ENCODE data around the gene CYP46A1. TPM values are rescaled to one million over a fixed set of nuclear protein-coding genes. Genes with fewer than 3 reads are reported as not detected.

Gene CYP46A1
- polyA plus RNA-seq, 1 donor: 1.5 TPM

- peaks cover 11% of the 10 kb centered on the region for H3K9me3 ChIP-seq (ENCODE audit: control insufficient read depth, low read depth, low read length)
- peaks cover 10% of the 10 kb centered on the region for H3K4me1 ChIP-seq (ENCODE audit: control insufficient read depth, insufficient read depth, low read length)
- no peak overlapping the region for H3K4me3 ChIP-seq (ENCODE audit: low read length)
- DNase-seq: no peak
- no peak overlapping the region for H3K27ac ChIP-seq (ENCODE audit: low read length)
- H3K36me3 ChIP-seq (ENCODE audit: control insufficient read depth, insufficient read depth, low read length): no peaks in the 10 kb centered on the region
- H3K27me3 ChIP-seq (ENCODE audit: control insufficient read depth, insufficient read depth, low read length): peaks cover 19% of the 10 kb centered on the region
- WGBS (ENCODE audit: insufficient coverage, low lambda C conversion rate): no CpG with 5 or more reads among the region's 12 CpGs
These were observed 2.8 kb upstream of the CYP46A1 start for GRCh38 chr14:99681101-99681831.

- no peaks in the 10 kb centered on the region for H3K36me3 ChIP-seq (ENCODE audit: control insufficient read depth, insufficient read depth, low read length)
- no CpG with 5 or more reads among the region's 11 CpGs for WGBS (ENCODE audit: insufficient coverage, low lambda C conversion rate)
- H3K4me1 ChIP-seq (ENCODE audit: control insufficient read depth, insufficient read depth, low read length): peaks cover 10% of the 10 kb centered on the region
- peaks cover 15% of the 10 kb centered on the region for H3K27me3 ChIP-seq (ENCODE audit: control insufficient read depth, insufficient read depth, low read length)
- no peak overlapping the region for H3K4me3 ChIP-seq (ENCODE audit: low read length)
- DNase-seq: no peak
- peaks cover 11% of the 10 kb centered on the region for H3K9me3 ChIP-seq (ENCODE audit: control insufficient read depth, low read depth, low read length)
- H3K27ac ChIP-seq (ENCODE audit: low read length): no peak overlapping the region
These were observed 2.3 kb upstream of the CYP46A1 start for GRCh38 chr14:99681832-99682148.

- Histone ChIP-seq H3K36me3 (ENCODE audit: control insufficient read depth, insufficient read depth, low read length) (no peaks in the 10 kb centered on the region), H3K4me1 (ENCODE audit: control insufficient read depth, insufficient read depth, low read length) (peaks cover 10% of the 10 kb centered on the region), H3K9me3 (ENCODE audit: control insufficient read depth, low read depth, low read length) (peaks cover 1% of the 10 kb centered on the region), H3K4me3 (ENCODE audit: low read length) (peak overlapping the region; percentile 91), H3K27ac (ENCODE audit: low read length) (peak overlapping the region; percentile 81), H3K27me3 (ENCODE audit: control insufficient read depth, insufficient read depth, low read length) (peaks cover 22% of the 10 kb centered on the region)
- no CpG with 5 or more reads among the region's 42 CpGs for WGBS (ENCODE audit: insufficient coverage, low lambda C conversion rate)
- DNase-seq: peak; percentile 72 to 73
These were observed 1.1 kb upstream of the CYP46A1 start for GRCh38 chr14:99682809-99683618.

- Histone ChIP-seq H3K4me3 (ENCODE audit: low read length) (peak overlapping the region; percentile 3), H3K27ac (ENCODE audit: low read length) (no peak overlapping the region), H3K9me3 (ENCODE audit: control insufficient read depth, low read depth, low read length) (no peaks in the 10 kb centered on the region), H3K36me3 (ENCODE audit: control insufficient read depth, insufficient read depth, low read length) (no peaks in the 10 kb centered on the region), H3K4me1 (ENCODE audit: control insufficient read depth, insufficient read depth, low read length) (peaks cover 10% of the 10 kb centered on the region), H3K27me3 (ENCODE audit: control insufficient read depth, insufficient read depth, low read length) (peaks cover 29% of the 10 kb centered on the region)
- no CpG with 5 or more reads among the region's 45 CpGs for WGBS (ENCODE audit: insufficient coverage, low lambda C conversion rate)
- DNase-seq: no peak
These were observed 374 bp downstream of the CYP46A1 start for GRCh38 chr14:99684410-99684934.

GRCh38 chr14:99685151-99685591, 1.1 kb downstream of the CYP46A1 start:
- Histone ChIP-seq H3K27ac (ENCODE audit: low read length) (no peak overlapping the region), H3K9me3 (ENCODE audit: control insufficient read depth, low read depth, low read length) (no peaks in the 10 kb centered on the region), H3K4me1 (ENCODE audit: control insufficient read depth, insufficient read depth, low read length) (peaks cover 10% of the 10 kb centered on the region), H3K27me3 (ENCODE audit: control insufficient read depth, insufficient read depth, low read length) (peaks cover 35% of the 10 kb centered on the region), H3K4me3 (ENCODE audit: low read length) (no peak overlapping the region), H3K36me3 (ENCODE audit: control insufficient read depth, insufficient read depth, low read length) (no peaks in the 10 kb centered on the region)
- DNase-seq: no peak
- WGBS (ENCODE audit: insufficient coverage, low lambda C conversion rate): no CpG with 5 or more reads among the region's 11 CpGs

- no CpG with 5 or more reads among the region's 1 CpG for WGBS (ENCODE audit: insufficient coverage, low lambda C conversion rate)
- no peak overlapping the region for H3K27ac ChIP-seq (ENCODE audit: low read length)
- H3K4me3 ChIP-seq (ENCODE audit: low read length): no peak overlapping the region
- no peak for DNase-seq
- H3K27me3 ChIP-seq (ENCODE audit: control insufficient read depth, insufficient read depth, low read length): peaks cover 37% of the 10 kb centered on the region
- H3K36me3 ChIP-seq (ENCODE audit: control insufficient read depth, insufficient read depth, low read length): no peaks in the 10 kb centered on the region
- H3K4me1 ChIP-seq (ENCODE audit: control insufficient read depth, insufficient read depth, low read length): peaks cover 10% of the 10 kb centered on the region
- H3K9me3 ChIP-seq (ENCODE audit: control insufficient read depth, low read depth, low read length): no peaks in the 10 kb centered on the region
These were observed 1.5 kb downstream of the CYP46A1 start for GRCh38 chr14:99685596-99685995.

- Histone ChIP-seq H3K27ac (ENCODE audit: low read length) (no peak overlapping the region), H3K27me3 (ENCODE audit: control insufficient read depth, insufficient read depth, low read length) (peaks cover 34% of the 10 kb centered on the region), H3K4me1 (ENCODE audit: control insufficient read depth, insufficient read depth, low read length) (peaks cover 10% of the 10 kb centered on the region), H3K4me3 (ENCODE audit: low read length) (no peak overlapping the region), H3K36me3 (ENCODE audit: control insufficient read depth, insufficient read depth, low read length) (no peaks in the 10 kb centered on the region), H3K9me3 (ENCODE audit: control insufficient read depth, low read depth, low read length) (no peaks in the 10 kb centered on the region)
- no peak for DNase-seq
- 80% methylated on average over 1 of the region's 8 CpGs for WGBS (ENCODE audit: insufficient coverage, low lambda C conversion rate)
These were observed 2.6 kb downstream of the CYP46A1 start for GRCh38 chr14:99686557-99687283.

- Histone ChIP-seq H3K9me3 (ENCODE audit: control insufficient read depth, low read depth, low read length) (no peaks in the 10 kb centered on the region), H3K4me1 (ENCODE audit: control insufficient read depth, insufficient read depth, low read length) (peaks cover 10% of the 10 kb centered on the region), H3K4me3 (ENCODE audit: low read length) (no peak overlapping the region), H3K27me3 (ENCODE audit: control insufficient read depth, insufficient read depth, low read length) (peaks cover 34% of the 10 kb centered on the region), H3K27ac (ENCODE audit: low read length) (no peak overlapping the region), H3K36me3 (ENCODE audit: control insufficient read depth, insufficient read depth, low read length) (no peaks in the 10 kb centered on the region)
- no peak for DNase-seq
- WGBS (ENCODE audit: insufficient coverage, low lambda C conversion rate): no CpG with 5 or more reads among the region's 12 CpGs
These were observed 3.4 kb downstream of the CYP46A1 start for GRCh38 chr14:99687284-99688209.

- DNase-seq: no peak
- 50% methylated on average over 2 of the region's 10 CpGs for WGBS (ENCODE audit: insufficient coverage, low lambda C conversion rate)
- Histone ChIP-seq H3K9me3 (ENCODE audit: control insufficient read depth, low read depth, low read length) (no peaks in the 10 kb centered on the region), H3K36me3 (ENCODE audit: control insufficient read depth, insufficient read depth, low read length) (no peaks in the 10 kb centered on the region), H3K4me1 (ENCODE audit: control insufficient read depth, insufficient read depth, low read length) (peaks cover 6% of the 10 kb centered on the region), H3K27ac (ENCODE audit: low read length) (no peak overlapping the region), H3K4me3 (ENCODE audit: low read length) (no peak overlapping the region), H3K27me3 (ENCODE audit: control insufficient read depth, insufficient read depth, low read length) (peaks cover 34% of the 10 kb centered on the region)
These were observed 4.1 kb downstream of the CYP46A1 start for GRCh38 chr14:99688210-99688581.
